HEK293 (cell line): Measurements from ENCODE around the gene PRM1.

Experiments used
- CTCF ChIP-seq: fragments of 450-650 bp; formaldehyde crosslinking; IDR thresholded peaks from 2 replicates; pipeline ENCODE4 v1.5.1; 2016; ENCODE audit warnings: missing biosample characterization, missing genetic modification characterization
- ZBTB26 ChIP-seq: fragments of 450-650 bp; formaldehyde crosslinking; optimal IDR thresholded peaks from 2 replicates; pipeline ENCODE3; 2016; ENCODE audit warnings: missing biosample characterization, mild to moderate bottlenecking, missing genetic modification characterization
- ZNF10 ChIP-seq: fragments of 450-650 bp; formaldehyde crosslinking; IDR thresholded peaks from 2 replicates; pipeline ENCODE4 v1.5.1; 2017; ENCODE audit warnings: missing biosample characterization, missing genetic modification characterization
- ZNF133 ChIP-seq: fragments of 450-650 bp; formaldehyde crosslinking; IDR thresholded peaks from 2 replicates; pipeline ENCODE4 v1.5.1; 2016; ENCODE audit warnings: missing biosample characterization, missing genetic modification characterization
- ZNF324 ChIP-seq: fragments of 450-650 bp; formaldehyde crosslinking; IDR thresholded peaks from 2 replicates; pipeline ENCODE4 v1.5.1; 2016; ENCODE audit warnings: missing biosample characterization, missing genetic modification characterization
- ZNF391 ChIP-seq: fragments of 450-650 bp; formaldehyde crosslinking; IDR thresholded peaks from 2 replicates; pipeline ENCODE4 v1.5.1; 2016; ENCODE audit warnings: low read depth, missing biosample characterization, missing genetic modification characterization, borderline replicate concordance
- TF ChIP-seq, protein P1 (sequence below): fragments of 450-650 bp; formaldehyde crosslinking; IDR thresholded peaks from 2 replicates; pipeline ENCODE4 v1.5.1; 2016; ENCODE audit warnings: missing biosample characterization, missing genetic modification characterization, low read depth

- no peak for TF ChIP-seq CTCF (tag by site-specific recombination)
- no peak for TF ChIP-seq ZNF133 (tag by site-specific recombination)
- TF ChIP-seq ZNF324 (tag by site-specific recombination), result no peak
- TF ChIP-seq, protein P1, sequence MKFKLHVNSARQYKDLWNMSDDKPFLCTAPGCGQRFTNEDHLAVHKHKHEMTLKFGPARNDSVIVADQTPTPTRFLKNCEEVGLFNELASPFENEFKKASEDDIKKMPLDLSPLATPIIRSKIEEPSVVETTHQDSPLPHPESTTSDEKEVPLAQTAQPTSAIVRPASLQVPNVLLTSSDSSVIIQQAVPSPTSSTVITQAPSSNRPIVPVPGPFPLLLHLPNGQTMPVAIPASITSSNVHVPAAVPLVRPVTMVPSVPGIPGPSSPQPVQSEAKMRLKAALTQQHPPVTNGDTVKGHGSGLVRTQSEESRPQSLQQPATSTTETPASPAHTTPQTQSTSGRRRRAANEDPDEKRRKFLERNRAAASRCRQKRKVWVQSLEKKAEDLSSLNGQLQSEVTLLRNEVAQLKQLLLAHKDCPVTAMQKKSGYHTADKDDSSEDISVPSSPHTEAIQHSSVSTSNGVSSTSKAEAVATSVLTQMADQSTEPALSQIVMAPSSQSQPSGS (tag by site-specific recombination), result no peak
- no peak for TF ChIP-seq ZNF10 (tag by site-specific recombination)
- no peak for TF ChIP-seq ZNF391 (tag by site-specific recombination)
- TF ChIP-seq ZBTB26, result no peak
Measured at GRCh38 chr16:11273721-11274324, 7.3 kb downstream of the PRM1 start.
